CD4-positive, alpha-beta T cell treated with Interleukin-15 for 4 hours (primary cell): ENCODE results near the gene CHST3.
"Not testable (repeated sequence)": the region's sequence is repeated elsewhere in the genome, so short reads cannot be mapped to it uniquely, and the experiment has no call there.

ENCODE experiments used
- DNase-seq: peaks from one replicate; pipeline ENCODE4 v3.0.0-alpha.2; 2020; ENCODE audit warnings: low spot score

The CHST3 gene

GRCh38 chr10:71972746-71973695, 8.8 kb downstream of the CHST3 start:
- no peak for DNase-seq

- no peak for DNase-seq
These were observed 9.7 kb downstream of the CHST3 start for GRCh38 chr10:71973777-71974488.

- no peak for DNase-seq
These were observed 10.4 kb downstream of the CHST3 start for GRCh38 chr10:71974489-71975021.

GRCh38 chr10:71975087-71975870, 11.1 kb downstream of the CHST3 start:
- DNase-seq = no peak

- DNase-seq = no peak
These were observed 11.9 kb downstream of the CHST3 start for GRCh38 chr10:71975871-71976725.

- not testable (repeated sequence) for DNase-seq
These were observed 13.4 kb downstream of the CHST3 start for GRCh38 chr10:71977614-71977903.

GRCh38 chr10:71978476-71978875, 14.3 kb downstream of the CHST3 start:
- DNase-seq = no peak

GRCh38 chr10:71978988-71979691, 14.9 kb downstream of the CHST3 start:
- DNase-seq = no peak

GRCh38 chr10:71979692-71980062, 15.5 kb downstream of the CHST3 start:
- no peak for DNase-seq

GRCh38 chr10:71980181-71981014, 16.2 kb downstream of the CHST3 start:
- no peak for DNase-seq

GRCh38 chr10:71981015-71981875, 17.1 kb downstream of the CHST3 start:
- DNase-seq = no peak

GRCh38 chr10:71981876-71982230, 17.7 kb downstream of the CHST3 start:
- no peak for DNase-seq

- no peak for DNase-seq
These were observed 18.3 kb downstream of the CHST3 start for GRCh38 chr10:71982269-71983178.

GRCh38 chr10:71984126-71984808, 20.1 kb downstream of the CHST3 start:
- no peak for DNase-seq

- DNase-seq = no peak
These were observed 20.7 kb downstream of the CHST3 start for GRCh38 chr10:71984809-71985388.

- no peak for DNase-seq
These were observed 21.5 kb downstream of the CHST3 start for GRCh38 chr10:71985542-71986250.
